ENCODE results near the gene CDH13. TPM values are rescaled to one million over a fixed set of nuclear protein-coding genes. Genes with fewer than 3 reads are reported as not detected.

Gene CDH13
- total RNA-seq, 3 donors from 2014 or later: 4.9 to 11.2 (median 9.8) TPM

GRCh38 chr16:82776470-82777146 lies 149.8 kb downstream of the CDH13 start:
- intact Hi-C loops (cut with DNase I, micrococcal nuclease): no loop called here
- DNase-seq (no peak), ATAC-seq (peak; percentile 64)
- Histone ChIP-seq H3K4me3 (no peak overlapping the region), H3K36me3 (ENCODE audit: low read depth) (no peaks in the 10 kb centered on the region), H3K9me3 (no peaks in the 10 kb centered on the region), H3K4me1 (ENCODE audit: low read depth) (peaks cover 6% of the 10 kb centered on the region)
- no peak for TF ChIP-seq CTCF (IDR thresholded peaks at IDR 0.05)

- H3K4me3 ChIP-seq: no peak overlapping the region
- intact Hi-C loops (cut with DNase I, micrococcal nuclease): loop anchor here in 1 of 2 donors (10.0 kb wide), 1 partner anchor 212 kb away; no protein-coding TSS in a partner anchor
- no peaks in the 10 kb centered on the region for H3K36me3 ChIP-seq (ENCODE audit: low read depth)
- H3K4me1 ChIP-seq (ENCODE audit: low read depth): peaks cover 35% of the 10 kb centered on the region
- H3K9me3 ChIP-seq: no peaks in the 10 kb centered on the region
- DNase-seq (peak; percentile 73 to 83 (median 75)), ATAC-seq (peak; percentile 89)
- TF ChIP-seq CTCF (IDR thresholded peaks at IDR 0.05): no peak
These were observed 156.0 kb downstream of the CDH13 start for GRCh38 chr16:82782715-82783251.

- ATAC-seq (peak; percentile 77), DNase-seq (peak in 2 of 3 donors; percentile 52 to 72)
- Histone ChIP-seq H3K4me1 (ENCODE audit: low read depth) (peaks cover 35% of the 10 kb centered on the region), H3K36me3 (ENCODE audit: low read depth) (no peaks in the 10 kb centered on the region), H3K9me3 (no peaks in the 10 kb centered on the region), H3K4me3 (no peak overlapping the region)
- TF ChIP-seq CTCF (IDR thresholded peaks at IDR 0.05): no peak
- intact Hi-C loops (cut with DNase I, micrococcal nuclease): loop anchor here in 1 of 2 donors (10.0 kb wide), 1 partner anchor 211 kb away; no protein-coding TSS in a partner anchor
These were observed 157.3 kb downstream of the CDH13 start for GRCh38 chr16:82783933-82784572.

- intact Hi-C loops (cut with DNase I, micrococcal nuclease): loop anchor here in 1 of 2 donors (10.0 kb wide), 1 partner anchor 210 kb away; no protein-coding TSS in a partner anchor
- Histone ChIP-seq H3K36me3 (ENCODE audit: low read depth) (no peaks in the 10 kb centered on the region), H3K4me1 (ENCODE audit: low read depth) (peaks cover 35% of the 10 kb centered on the region), H3K4me3 (no peak overlapping the region), H3K9me3 (no peaks in the 10 kb centered on the region)
- no peak for DNase-seq
- no peak for ATAC-seq
- TF ChIP-seq CTCF (IDR thresholded peaks at IDR 0.05): no peak
These were observed 157.8 kb downstream of the CDH13 start for GRCh38 chr16:82784573-82784968.

GRCh38 chr16:82788225-82788624 lies 161.5 kb downstream of the CDH13 start:
- no peak for TF ChIP-seq CTCF (IDR thresholded peaks at IDR 0.05)
- ATAC-seq (no peak), DNase-seq (no peak)
- H3K4me3 ChIP-seq: no peak overlapping the region
- peaks cover 17% of the 10 kb centered on the region for H3K4me1 ChIP-seq (ENCODE audit: low read depth)
- intact Hi-C loops (cut with DNase I, micrococcal nuclease): loop anchor here in 1 of 2 donors (10.0 kb wide), 1 partner anchor 207 kb away; no protein-coding TSS in a partner anchor
- no peaks in the 10 kb centered on the region for H3K9me3 ChIP-seq
- H3K36me3 ChIP-seq (ENCODE audit: low read depth): no peaks in the 10 kb centered on the region

Data from mucosa of descending colon (tissue), 3 donors.